Neural progenitor cell (in vitro differentiated cells): ENCODE measurements around the gene KAZN. TPM values are rescaled to one million over a fixed set of nuclear protein-coding genes. Genes with fewer than 3 reads are reported as not detected.

Experiments
- DNase-seq: peaks from one replicate; pipeline ENCODE4 v3.0.0-alpha.2; 2016; ENCODE audit warnings: low spot score
- H2AFZ ChIP-seq: fragments of 200-600 bp; sonication (generic); replicated peaks from 2 replicates; pipeline ENCODE4 v1.6.1; 2016; ENCODE audit warnings: antibody characterized with exemption
- H3F3A ChIP-seq: fragments of 200-600 bp; sonication (generic); 2 replicates; pipeline ENCODE4 v1.6.1; 2016; ENCODE audit warnings: antibody characterized with exemption, low read depth
- H3K27ac ChIP-seq: fragments of 200-600 bp; sonication (generic); 2 replicates; pipeline ENCODE4 v1.5.1; 2016; ENCODE audit warnings: mild to moderate bottlenecking
- H3K27me3 ChIP-seq: fragments of 200-600 bp; sonication (generic); 2 replicates; pipeline ENCODE4 v1.6.1; 2016; ENCODE audit warnings: mild to moderate bottlenecking, moderate library complexity
- H3K36me3 ChIP-seq: fragments of 200-600 bp; sonication (generic); 2 replicates; pipeline ENCODE4 v1.5.1; 2016
- H3K4me1 ChIP-seq: fragments of 200-600 bp; sonication (generic); 2 replicates; pipeline ENCODE4 v1.6.1; 2016; ENCODE audit warnings: mixed run types
- H3K4me2 ChIP-seq: fragments of 200-600 bp; sonication (generic); 2 replicates; pipeline ENCODE4 v1.6.1; 2016
- H3K4me3 ChIP-seq: fragments of 200-600 bp; sonication (generic); 2 replicates; pipeline ENCODE4 v1.5.1; 2016
- H3K79me2 ChIP-seq: fragments of 200-600 bp; sonication (generic); 2 replicates; pipeline ENCODE4 v1.6.1; 2016; ENCODE audit warnings: low read depth
- H3K9ac ChIP-seq: fragments of 200-600 bp; sonication (generic); 2 replicates; pipeline ENCODE4 v1.6.1; 2016
- H3K9me3 ChIP-seq: fragments of 200-600 bp; sonication (generic); 2 replicates; pipeline ENCODE4 v1.5.1; 2016; ENCODE audit warnings: low read depth
- H4K20me1 ChIP-seq: fragments of 200-600 bp; sonication (generic); 2 replicates; pipeline ENCODE4 v1.6.1; 2016; ENCODE audit warnings: low read depth
- H3K27ac Mint-ChIP-seq: 3 replicates; pipeline ENCODE4 v1.8.0; 2021; ENCODE audit warnings: mixed read lengths
- H3K27me3 Mint-ChIP-seq: 2 replicates; pipeline ENCODE4 v1.8.0; 2022; ENCODE audit warnings: low read depth, mild to moderate bottlenecking, inconsistent platforms, moderate library complexity, mixed read lengths; ENCODE audit not compliant: insufficient read depth
- H3K36me3 Mint-ChIP-seq: 3 replicates; pipeline ENCODE4 v1.8.0; 2021; ENCODE audit warnings: mixed read lengths
- H3K4me1 Mint-ChIP-seq: 3 replicates; pipeline ENCODE4 v1.8.0; 2021; ENCODE audit warnings: mixed read lengths
- H3K4me3 Mint-ChIP-seq: 3 replicates; pipeline ENCODE4 v1.8.0; 2021; ENCODE audit warnings: mild to moderate bottlenecking, moderate library complexity, mixed read lengths
- H3K9me3 Mint-ChIP-seq: 3 replicates; pipeline ENCODE4 v1.8.0; 2020; ENCODE audit warnings: mixed read lengths
- EZH2 ChIP-seq: fragments of 200-600 bp; sonication (generic); IDR thresholded peaks from 2 replicates; pipeline ENCODE4 v1.6.1; 2017; ENCODE audit warnings: antibody characterized with exemption, mild to moderate bottlenecking, moderate library complexity
- EZH2phosphoT487 ChIP-seq: fragments of 200-600 bp; sonication (generic); IDR thresholded peaks from 2 replicates; pipeline ENCODE4 v1.6.1; 2017; ENCODE audit warnings: antibody characterized with exemption
- total RNA-seq: library from RNA; depleted of rRNA; stranded (reverse); fragments of >200 nt; gene quantifications from 2 replicates; pipeline ENCODE4 v1.2.3, GENCODE V29; 2015; ENCODE audit warnings: low replicate concordance
- TF ChIP-seq, protein P1 (sequence below): fragments of 200-600 bp; sonication (generic); IDR thresholded peaks from 2 replicates; pipeline ENCODE4 v1.5.1; 2017; ENCODE audit warnings: antibody characterized with exemption, mild to moderate bottlenecking

KAZN gene
- total RNA-seq, 1 donor from 2014 or later = 6.1 TPM

GRCh38 chr1:15027515-15027986, 429.1 kb downstream of the KAZN start:
- Mint-ChIP-seq H3K36me3 (peaks cover 10% of the 10 kb centered on the region), H3K4me3 (no peak overlapping the region), H3K27me3 (peaks cover 2% of the 10 kb centered on the region), H3K27ac (peak overlapping the region; percentile 36), H3K9me3 (no peaks in the 10 kb centered on the region), H3K4me1 (peaks cover 56% of the 10 kb centered on the region)
- H3K4me3 ChIP-seq = no peak overlapping the region
- peak; percentile 67 for DNase-seq
- no peak for TF ChIP-seq EZH2
- TF ChIP-seq, protein P1, sequence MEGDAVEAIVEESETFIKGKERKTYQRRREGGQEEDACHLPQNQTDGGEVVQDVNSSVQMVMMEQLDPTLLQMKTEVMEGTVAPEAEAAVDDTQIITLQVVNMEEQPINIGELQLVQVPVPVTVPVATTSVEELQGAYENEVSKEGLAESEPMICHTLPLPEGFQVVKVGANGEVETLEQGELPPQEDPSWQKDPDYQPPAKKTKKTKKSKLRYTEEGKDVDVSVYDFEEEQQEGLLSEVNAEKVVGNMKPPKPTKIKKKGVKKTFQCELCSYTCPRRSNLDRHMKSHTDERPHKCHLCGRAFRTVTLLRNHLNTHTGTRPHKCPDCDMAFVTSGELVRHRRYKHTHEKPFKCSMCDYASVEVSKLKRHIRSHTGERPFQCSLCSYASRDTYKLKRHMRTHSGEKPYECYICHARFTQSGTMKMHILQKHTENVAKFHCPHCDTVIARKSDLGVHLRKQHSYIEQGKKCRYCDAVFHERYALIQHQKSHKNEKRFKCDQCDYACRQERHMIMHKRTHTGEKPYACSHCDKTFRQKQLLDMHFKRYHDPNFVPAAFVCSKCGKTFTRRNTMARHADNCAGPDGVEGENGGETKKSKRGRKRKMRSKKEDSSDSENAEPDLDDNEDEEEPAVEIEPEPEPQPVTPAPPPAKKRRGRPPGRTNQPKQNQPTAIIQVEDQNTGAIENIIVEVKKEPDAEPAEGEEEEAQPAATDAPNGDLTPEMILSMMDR = peak; percentile 96
- H4K20me1 ChIP-seq = no peaks in the 10 kb centered on the region
- H3K9ac ChIP-seq = no peak overlapping the region
- no peak overlapping the region for H2AFZ ChIP-seq
- H3K36me3 ChIP-seq = no peaks in the 10 kb centered on the region
- no peaks in the 10 kb centered on the region for H3K27me3 ChIP-seq
- no peaks in the 10 kb centered on the region for H3F3A ChIP-seq
- H3K79me2 ChIP-seq = no peaks in the 10 kb centered on the region
- H3K27ac ChIP-seq = no peak overlapping the region
- H3K4me1 ChIP-seq = peaks cover 7% of the 10 kb centered on the region
- H3K9me3 ChIP-seq = no peaks in the 10 kb centered on the region
- no peak overlapping the region for H3K4me2 ChIP-seq

DNA sequence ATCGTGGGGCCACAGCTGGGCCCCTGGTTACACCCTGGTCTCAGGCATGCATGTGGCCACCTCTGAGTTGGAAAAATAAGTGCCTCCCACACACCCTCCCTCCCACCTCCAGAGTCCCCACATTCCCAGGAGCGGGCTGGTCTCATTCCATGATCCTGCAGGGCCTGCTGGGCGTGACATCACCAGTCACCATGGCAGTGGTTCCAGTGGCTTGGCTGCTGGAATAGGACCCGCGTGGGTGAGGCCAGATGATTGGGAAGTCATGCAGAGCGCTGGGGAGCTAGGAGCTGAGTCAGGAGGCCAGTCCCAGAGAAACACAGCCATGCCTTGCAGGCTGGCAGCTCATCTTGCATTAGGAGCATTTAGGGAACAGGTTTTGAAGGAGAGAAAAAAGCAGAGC, 429.6 kb downstream of the KAZN start:
- Mint-ChIP-seq H3K27ac (peak overlapping the region; percentile 36), H3K36me3 (peaks cover 8% of the 10 kb centered on the region), H3K27me3 (peaks cover 2% of the 10 kb centered on the region), H3K9me3 (no peaks in the 10 kb centered on the region), H3K4me1 (peaks cover 52% of the 10 kb centered on the region), H3K4me3 (peak overlapping the region; percentile 4)
- H3F3A ChIP-seq = no peaks in the 10 kb centered on the region
- H3K9me3 ChIP-seq = no peaks in the 10 kb centered on the region
- H4K20me1 ChIP-seq = no peaks in the 10 kb centered on the region
- peaks cover 7% of the 10 kb centered on the region for H3K4me1 ChIP-seq
- TF ChIP-seq EZH2 = no peak
- no peak for TF ChIP-seq EZH2phosphoT487
- TF ChIP-seq, protein P1 = no peak
- H2AFZ ChIP-seq = no peak overlapping the region
- H3K9ac ChIP-seq = no peak overlapping the region
- no peaks in the 10 kb centered on the region for H3K79me2 ChIP-seq
- no peak overlapping the region for H3K27ac ChIP-seq
- no peak overlapping the region for H3K4me3 ChIP-seq
- no peak overlapping the region for H3K4me2 ChIP-seq
- H3K36me3 ChIP-seq = no peaks in the 10 kb centered on the region
- H3K27me3 ChIP-seq = no peaks in the 10 kb centered on the region
- peak; percentile 48 for DNase-seq

- no peaks in the 10 kb centered on the region for H4K20me1 ChIP-seq
- DNase-seq = no peak
- H3K27me3 ChIP-seq = no peaks in the 10 kb centered on the region
- Mint-ChIP-seq H3K4me1 (peaks cover 54% of the 10 kb centered on the region), H3K36me3 (peaks cover 5% of the 10 kb centered on the region), H3K27me3 (peaks cover 2% of the 10 kb centered on the region), H3K27ac (peak overlapping the region; percentile 36), H3K4me3 (no peak overlapping the region), H3K9me3 (no peaks in the 10 kb centered on the region)
- TF ChIP-seq EZH2phosphoT487 (no peak), EZH2 (no peak)
- TF ChIP-seq, protein P1 = no peak
- H3K27ac ChIP-seq = no peak overlapping the region
- no peak overlapping the region for H3K4me3 ChIP-seq
- H3K79me2 ChIP-seq = no peaks in the 10 kb centered on the region
- H3K9ac ChIP-seq = no peak overlapping the region
- no peaks in the 10 kb centered on the region for H3K36me3 ChIP-seq
- H3K4me1 ChIP-seq = peaks cover 7% of the 10 kb centered on the region
- no peaks in the 10 kb centered on the region for H3K9me3 ChIP-seq
- no peak overlapping the region for H3K4me2 ChIP-seq
- H3F3A ChIP-seq = no peaks in the 10 kb centered on the region
- H2AFZ ChIP-seq = no peak overlapping the region
Observed at GRCh38 chr1:15028616-15029015, 430.1 kb downstream of the KAZN start.
